GM12875 (cell line): Measurements from ENCODE around the gene ECSCR.
A peak's percentile ranks its signal among the peaks of the same experiment; 100 is the strongest.
"Not testable (repeated sequence)": the region's sequence is repeated elsewhere in the genome, so short reads cannot be mapped to it uniquely, and the experiment has no call there.

Experiments
- H3K4me3 ChIP-seq: one replicate; pipeline ENCODE4 v1.5.1; 2011; ENCODE audit warnings: low read depth, low read length, control low read depth
- CTCF ChIP-seq: IDR thresholded peaks from 2 replicates; pipeline ENCODE4 v1.5.1; 2011; ENCODE audit warnings: low read depth, mild to moderate bottlenecking, control low read depth, inconsistent platforms, low read length, moderate library complexity, borderline replicate concordance; ENCODE audit not compliant: insufficient read depth

ECSCR gene

GRCh38 chr5:139492700-139493192, 30.2 kb upstream of the ECSCR start:
- H3K4me3 ChIP-seq, result no peak overlapping the region
- TF ChIP-seq CTCF, result no peak

GRCh38 chr5:139488260-139488659, 25.7 kb upstream of the ECSCR start:
- H3K4me3 ChIP-seq, result no peak overlapping the region
- TF ChIP-seq CTCF, result no peak

GRCh38 chr5:139486201-139486600, 23.7 kb upstream of the ECSCR start:
- H3K4me3 ChIP-seq, result no peak overlapping the region
- TF ChIP-seq CTCF, result no peak

- peak overlapping the region; percentile 40 for H3K4me3 ChIP-seq
These were observed 20.3 kb upstream of the ECSCR start for GRCh38 chr5:139482890-139483208.

GRCh38 chr5:139482050-139482889, 19.7 kb upstream of the ECSCR start, which contains the start of gene STING1:
Gene STING1 (minus strand): TSS chr5:139482758. CDS start chr5:139481704, 1,054 bp downstream.
- TF ChIP-seq CTCF, result no peak
- peak within 1 kb of the TSS; percentile 40 for H3K4me3 ChIP-seq

- H3K4me3 ChIP-seq, result peak overlapping the region; percentile 40
These were observed 19.1 kb upstream of the ECSCR start for GRCh38 chr5:139481580-139482049.

GRCh38 chr5:139481122-139481533, 18.6 kb upstream of the ECSCR start:
- H3K4me3 ChIP-seq, result peak overlapping the region; percentile 40
- no peak for TF ChIP-seq CTCF

More at GRCh38 chr5:139481580-139482049, 19.1 kb upstream of the ECSCR start:
- no peak for TF ChIP-seq CTCF

- not testable (repeated sequence) for H3K4me3 ChIP-seq
These were observed 17.2 kb upstream of the ECSCR start for GRCh38 chr5:139479729-139480128.

GRCh38 chr5:139478657-139479423, 16.3 kb upstream of the ECSCR start:
- not testable (repeated sequence) for H3K4me3 ChIP-seq
